ENCODE measurements around the gene SPECC1.
"Not testable (repeated sequence)": the region's sequence is repeated elsewhere in the genome, so short reads cannot be mapped to it uniquely, and the experiment has no call there.

SPECC1 gene

DNA sequence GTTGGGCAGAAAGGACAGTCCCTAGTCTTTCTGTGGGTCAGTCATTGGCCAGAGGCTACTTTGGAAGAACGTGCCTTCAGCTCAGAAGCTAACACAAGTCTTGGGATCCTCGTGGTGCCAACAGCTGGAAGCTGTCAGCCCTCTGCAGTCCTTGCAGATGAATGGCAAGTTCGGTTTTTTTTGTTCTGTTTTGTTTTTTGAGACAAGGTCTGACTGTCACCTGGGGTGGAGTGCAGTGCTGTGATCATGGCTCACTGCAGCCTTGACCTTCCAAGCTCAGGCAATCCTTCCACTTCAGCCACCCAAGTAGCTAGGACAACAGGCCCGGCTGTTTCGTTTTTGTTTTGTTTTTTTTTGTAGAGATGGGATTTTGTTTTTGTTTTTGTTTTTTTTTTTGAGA lies 149.4 kb downstream of the SPECC1 start:
- TF ChIP-seq, protein P1, sequence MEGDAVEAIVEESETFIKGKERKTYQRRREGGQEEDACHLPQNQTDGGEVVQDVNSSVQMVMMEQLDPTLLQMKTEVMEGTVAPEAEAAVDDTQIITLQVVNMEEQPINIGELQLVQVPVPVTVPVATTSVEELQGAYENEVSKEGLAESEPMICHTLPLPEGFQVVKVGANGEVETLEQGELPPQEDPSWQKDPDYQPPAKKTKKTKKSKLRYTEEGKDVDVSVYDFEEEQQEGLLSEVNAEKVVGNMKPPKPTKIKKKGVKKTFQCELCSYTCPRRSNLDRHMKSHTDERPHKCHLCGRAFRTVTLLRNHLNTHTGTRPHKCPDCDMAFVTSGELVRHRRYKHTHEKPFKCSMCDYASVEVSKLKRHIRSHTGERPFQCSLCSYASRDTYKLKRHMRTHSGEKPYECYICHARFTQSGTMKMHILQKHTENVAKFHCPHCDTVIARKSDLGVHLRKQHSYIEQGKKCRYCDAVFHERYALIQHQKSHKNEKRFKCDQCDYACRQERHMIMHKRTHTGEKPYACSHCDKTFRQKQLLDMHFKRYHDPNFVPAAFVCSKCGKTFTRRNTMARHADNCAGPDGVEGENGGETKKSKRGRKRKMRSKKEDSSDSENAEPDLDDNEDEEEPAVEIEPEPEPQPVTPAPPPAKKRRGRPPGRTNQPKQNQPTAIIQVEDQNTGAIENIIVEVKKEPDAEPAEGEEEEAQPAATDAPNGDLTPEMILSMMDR (IDR thresholded peaks at IDR 0.05; ENCODE audit: extremely low read depth, missing control alignments) = no peak
- no peak for DNase-seq (ENCODE audit: low spot score)

DNA sequence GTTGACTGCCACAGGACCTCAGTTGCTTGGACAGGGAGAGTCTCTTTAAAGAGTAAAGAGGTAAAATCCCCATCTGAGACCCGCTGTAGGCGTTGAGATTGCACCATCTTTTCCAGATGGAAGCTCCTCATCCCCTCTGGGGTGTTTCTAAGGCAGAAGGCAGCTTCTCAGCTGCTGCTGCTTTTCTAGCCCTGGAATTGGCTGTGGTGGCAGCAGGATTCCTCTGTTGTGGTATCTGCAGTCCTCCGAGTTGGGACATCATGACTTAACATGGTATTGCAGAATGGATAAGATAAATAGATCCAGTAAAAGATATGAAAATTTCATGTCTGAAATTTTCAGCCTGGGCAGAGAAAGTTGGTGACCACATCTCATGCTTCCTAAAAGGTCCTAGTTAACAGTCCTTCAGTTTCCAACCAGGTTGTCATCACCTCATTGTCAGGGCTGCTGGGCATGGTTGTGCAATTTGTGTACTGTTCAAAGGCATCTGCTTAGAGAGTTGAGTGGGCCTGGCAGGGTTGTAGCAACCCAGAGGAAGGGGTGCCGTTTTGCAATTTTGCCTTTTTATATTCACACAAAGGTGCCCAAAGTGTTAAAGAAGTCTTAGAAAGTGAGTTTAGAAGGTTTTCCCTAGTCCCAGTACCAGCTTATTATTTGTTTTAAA lies 150.4 kb downstream of the SPECC1 start:
- DNase-seq (ENCODE audit: low spot score) = no peak
- TF ChIP-seq, protein P1 (IDR thresholded peaks at IDR 0.05; ENCODE audit: extremely low read depth, missing control alignments) = no peak

- DNase-seq (ENCODE audit: low spot score) = not testable (repeated sequence)
Measured at GRCh38 chr17:20165516-20165915, 156.4 kb downstream of the SPECC1 start.

GRCh38 chr17:20170085-20170484 lies 160.9 kb downstream of the SPECC1 start:
- TF ChIP-seq, protein P1 (IDR thresholded peaks at IDR 0.05; ENCODE audit: extremely low read depth, missing control alignments) = no peak
- no peak for DNase-seq (ENCODE audit: low spot score)

GRCh38 chr17:20171741-20172365 lies 162.7 kb downstream of the SPECC1 start:
- DNase-seq (ENCODE audit: low spot score) = no peak
- TF ChIP-seq, protein P1 (IDR thresholded peaks at IDR 0.05; ENCODE audit: extremely low read depth, missing control alignments) = no peak

GRCh38 chr17:20172376-20172775 lies 163.2 kb downstream of the SPECC1 start:
- DNase-seq (ENCODE audit: low spot score) = no peak

GRCh38 chr17:20173091-20173490 lies 163.9 kb downstream of the SPECC1 start:
- DNase-seq (ENCODE audit: low spot score) = no peak
- TF ChIP-seq, protein P1 (IDR thresholded peaks at IDR 0.05; ENCODE audit: extremely low read depth, missing control alignments) = no peak

More at GRCh38 chr17:20172376-20172775, 163.2 kb downstream of the SPECC1 start:
- TF ChIP-seq, protein P1 (IDR thresholded peaks at IDR 0.05; ENCODE audit: extremely low read depth, missing control alignments) = no peak

All from GM20000 (cell line).